Amygdala (tissue), 56 donors: Measurements from ENCODE around the gene NAA60.

Experiments
- DNase-seq, 56 donors: peaks; one replicate each; lab custom pipeline; 2025; lab: John Stamatoyannopoulos, UW

The NAA60 gene

DNA sequence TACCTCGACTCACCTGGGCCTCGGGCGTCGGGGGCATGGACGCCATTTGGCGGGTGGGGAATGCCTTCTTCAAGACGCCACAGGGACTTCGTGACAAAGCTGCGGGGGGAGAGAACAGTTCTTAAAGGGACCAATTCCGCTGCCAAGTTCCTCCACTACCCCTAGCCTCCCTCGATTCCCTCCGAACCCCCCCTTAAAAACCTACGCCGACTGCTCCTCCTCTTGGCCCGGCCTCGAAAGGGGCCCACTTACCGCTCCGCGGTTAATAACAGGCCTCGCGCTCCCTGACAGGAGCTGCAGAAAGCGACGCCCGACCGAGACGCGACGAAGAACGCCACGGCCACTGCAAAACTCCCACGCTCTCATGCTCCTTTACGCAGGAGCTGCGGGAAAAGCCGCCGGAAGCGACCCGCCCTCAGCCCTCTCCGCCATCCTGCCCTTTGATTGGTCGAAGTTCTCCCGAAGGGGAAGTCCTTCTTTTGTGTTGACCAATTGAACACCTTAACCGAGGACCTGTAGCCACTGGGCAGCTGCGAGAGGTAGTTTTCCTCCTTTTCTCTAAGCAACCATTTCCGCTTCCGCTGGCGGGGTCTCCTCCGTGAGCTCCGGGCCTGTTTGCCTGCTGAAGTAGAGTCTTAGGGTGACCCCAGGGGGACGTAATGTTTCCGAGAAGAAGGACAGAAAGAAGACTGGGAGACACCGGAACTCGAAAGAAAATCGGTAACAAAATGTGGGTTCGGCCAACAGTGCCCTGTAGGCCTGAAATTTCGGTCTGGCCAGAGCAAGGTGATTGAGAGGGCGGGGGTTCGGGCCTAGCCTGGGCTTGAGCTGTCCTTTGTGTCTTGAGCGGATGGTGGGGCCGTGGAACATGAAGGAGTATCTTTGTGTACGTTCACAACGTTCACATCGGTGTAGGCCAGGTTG is at the start of gene NAA60, which contains the start of gene ZNF597:
Gene NAA60, plus strand, starts transcription at position 573 of the 924 bp plus-strand sequence. CDS start 32,548 bp downstream, outside the sequence.
Gene ZNF597, minus strand, starts transcription at position 397 of the 924 bp plus-strand sequence. Its CDS starts 351 bp downstream, at position 46.
- DNase-seq = peak in 53 of 56 donors; percentile 14 to 89 (median 73)

DNA sequence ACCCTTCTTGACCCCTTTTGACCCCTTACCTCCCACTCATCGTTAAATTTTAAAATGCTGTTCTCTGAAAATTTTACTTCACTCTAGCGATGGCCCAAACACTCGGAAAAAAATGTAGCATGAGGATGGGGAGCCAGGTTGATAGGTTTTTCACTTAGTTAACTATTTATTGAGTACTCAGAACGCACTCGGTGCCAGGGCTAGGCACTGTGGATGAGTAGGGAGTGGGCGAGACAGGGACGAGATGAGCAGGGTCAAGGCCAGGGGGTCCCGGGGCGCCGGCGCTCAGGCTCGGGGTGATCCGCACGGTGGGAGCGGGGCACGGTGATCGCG is 43.1 kb upstream of the NAA60 start:
- DNase-seq = no peak

DNA sequence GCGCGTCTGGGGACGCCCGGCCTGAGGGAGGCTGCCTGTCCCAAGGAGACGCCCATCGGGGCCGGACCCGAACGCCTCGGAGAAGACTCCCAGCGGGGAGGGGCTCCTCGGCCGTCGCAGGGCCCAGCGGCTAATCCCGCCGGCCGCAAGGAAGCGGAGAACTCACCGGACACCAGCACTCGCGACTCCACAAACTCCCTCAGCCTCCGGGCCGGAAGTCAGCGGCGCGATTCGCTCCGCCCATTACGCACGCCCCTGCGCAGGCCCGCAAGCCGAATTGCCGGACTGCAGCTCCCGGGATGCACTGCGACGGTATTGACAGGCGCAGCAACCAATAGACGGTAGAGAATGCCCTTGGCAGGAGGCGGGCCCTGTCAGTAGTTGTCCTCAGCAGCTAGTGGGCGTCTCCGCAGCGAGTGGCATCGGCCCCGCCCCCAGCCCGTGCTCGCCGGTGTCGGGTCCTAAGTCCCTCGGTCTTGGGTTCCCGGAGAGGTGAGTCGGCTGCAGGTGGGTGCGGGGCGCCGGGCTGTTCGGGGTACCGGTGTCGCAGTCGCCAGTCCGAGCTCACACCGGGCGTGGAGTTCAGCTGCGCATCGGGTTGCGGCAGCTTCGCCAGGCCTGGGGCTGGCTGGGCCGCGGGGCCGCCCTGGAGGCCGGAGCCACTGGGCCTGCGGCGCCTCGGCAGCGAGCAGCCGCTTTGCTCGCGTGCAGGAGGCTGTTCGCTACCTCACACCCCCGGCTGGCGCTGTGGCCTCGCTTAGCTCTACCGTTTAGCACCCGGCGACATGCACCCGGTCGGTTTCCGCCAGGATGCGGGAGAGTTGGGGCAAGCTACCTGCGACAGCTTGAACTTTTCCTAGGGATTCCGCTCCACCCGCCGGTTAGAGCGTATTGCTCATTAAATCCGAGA is 42.4 kb upstream of the NAA60 start, which contains the start of the genes ZNF174 and ZSCAN32:
Gene ZNF174, plus strand, starts transcription at position 437 of the 910 bp plus-strand sequence. CDS start 790 bp downstream, outside the sequence.
Gene ZSCAN32, minus strand, starts transcription at position 226 of the 910 bp plus-strand sequence. CDS start 3,447 bp downstream, outside the sequence.
- peak; percentile 90 to 99 (median 98) for DNase-seq

DNA sequence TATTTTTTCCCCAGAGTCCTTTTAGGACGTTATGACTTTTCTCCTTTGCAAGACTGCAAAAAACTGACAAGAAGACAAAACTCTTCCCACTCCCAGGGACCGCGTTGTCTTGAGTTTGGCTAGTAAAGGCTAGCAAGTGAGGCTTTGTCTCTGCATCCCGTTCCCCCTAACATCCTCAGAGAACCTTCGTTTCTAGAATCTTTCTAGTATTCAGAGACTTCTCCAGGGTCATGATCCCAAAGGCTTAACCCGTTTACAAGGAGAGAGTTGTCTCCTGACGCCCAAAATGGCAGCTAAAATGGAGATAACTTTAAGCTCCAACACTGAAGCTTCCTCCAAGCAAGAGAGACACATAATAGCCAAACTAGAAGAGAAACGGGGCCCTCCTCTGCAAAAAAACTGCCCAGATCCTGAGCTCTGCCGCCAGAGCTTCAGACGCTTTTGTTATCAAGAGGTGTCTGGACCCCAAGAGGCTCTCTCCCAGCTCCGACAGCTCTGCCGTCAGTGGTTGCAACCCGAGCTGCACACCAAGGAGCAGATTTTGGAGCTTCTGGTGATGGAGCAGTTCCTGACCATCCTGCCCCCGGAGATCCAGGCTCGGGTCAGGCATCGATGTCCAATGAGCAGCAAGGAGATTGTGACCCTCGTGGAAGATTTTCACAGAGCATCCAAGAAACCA is 41.6 kb upstream of the NAA60 start:
- DNase-seq = peak in 2 of 56 donors; percentile 16 to 21

DNA sequence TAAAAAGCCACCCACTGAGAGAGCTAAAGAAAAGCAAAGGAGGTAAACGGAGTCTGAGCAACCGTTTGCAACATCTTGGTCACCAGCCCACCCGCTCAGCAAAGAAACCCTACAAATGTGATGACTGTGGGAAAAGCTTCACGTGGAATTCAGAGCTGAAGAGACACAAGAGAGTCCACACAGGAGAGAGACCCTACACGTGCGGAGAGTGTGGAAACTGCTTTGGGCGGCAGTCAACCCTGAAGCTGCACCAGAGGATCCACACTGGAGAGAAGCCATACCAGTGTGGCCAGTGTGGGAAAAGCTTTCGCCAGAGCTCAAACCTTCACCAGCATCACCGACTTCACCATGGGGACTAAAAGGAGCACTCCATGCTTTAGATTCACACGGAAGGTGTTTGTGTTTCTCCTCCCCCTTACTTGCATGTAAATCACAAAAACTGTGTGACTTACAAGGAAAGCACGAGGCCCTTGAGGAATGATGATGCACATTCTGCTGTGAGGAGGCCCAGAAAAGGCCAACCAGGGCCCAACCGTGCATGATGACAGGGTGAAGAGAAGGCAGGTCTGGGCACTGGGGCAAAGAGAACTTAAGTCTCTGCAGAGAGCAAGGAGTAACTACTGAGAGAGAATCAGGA is 34.8 kb upstream of the NAA60 start:
- no peak for DNase-seq

- no peak for DNase-seq
These were observed 29.6 kb upstream of the NAA60 start for GRCh38 chr16:3413730-3414379.

DNA sequence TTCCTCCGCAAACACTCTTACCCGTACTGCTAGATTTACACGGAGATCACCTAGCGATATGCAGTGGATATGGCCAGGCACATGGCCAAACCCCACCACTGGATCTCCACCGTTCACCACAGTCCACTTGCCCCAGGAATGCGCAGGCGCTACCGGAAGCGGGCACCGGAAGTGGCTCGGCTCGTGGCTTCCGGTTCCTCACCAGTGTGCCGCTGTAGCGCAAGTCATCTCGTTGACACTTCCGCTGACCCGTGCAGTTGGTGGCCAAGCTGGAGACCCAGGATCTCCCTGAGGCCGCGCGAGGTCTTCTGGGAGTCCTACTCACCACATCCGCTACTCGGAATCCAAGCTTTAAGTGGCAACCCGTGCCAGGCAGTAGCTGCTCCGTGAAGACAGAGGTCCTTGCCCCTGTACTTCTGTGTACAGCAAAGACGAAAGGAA is 11.7 kb upstream of the NAA60 start:
- peak in 31 of 56 donors; percentile 5 to 68 (median 24) for DNase-seq

DNA sequence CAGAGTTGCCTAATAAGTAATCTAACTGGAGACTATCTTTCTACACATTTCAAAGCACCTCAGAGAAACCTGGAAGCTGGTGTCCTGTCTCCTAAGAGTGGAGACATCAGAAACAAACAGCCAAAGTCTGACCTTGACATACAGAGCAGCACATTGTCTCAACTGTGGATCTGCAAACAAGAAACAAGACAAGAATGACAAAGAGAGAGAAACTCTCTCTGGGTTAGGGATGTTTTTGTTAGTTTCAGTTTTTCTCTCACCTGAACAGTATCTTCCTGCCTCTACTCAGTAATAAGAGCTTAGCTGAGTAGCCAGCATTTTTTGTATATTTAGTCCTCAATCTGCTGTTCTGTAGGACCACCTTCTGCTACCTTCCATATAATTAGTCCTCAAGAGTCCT is 9.1 kb upstream of the NAA60 start:
- DNase-seq = no peak

DNA sequence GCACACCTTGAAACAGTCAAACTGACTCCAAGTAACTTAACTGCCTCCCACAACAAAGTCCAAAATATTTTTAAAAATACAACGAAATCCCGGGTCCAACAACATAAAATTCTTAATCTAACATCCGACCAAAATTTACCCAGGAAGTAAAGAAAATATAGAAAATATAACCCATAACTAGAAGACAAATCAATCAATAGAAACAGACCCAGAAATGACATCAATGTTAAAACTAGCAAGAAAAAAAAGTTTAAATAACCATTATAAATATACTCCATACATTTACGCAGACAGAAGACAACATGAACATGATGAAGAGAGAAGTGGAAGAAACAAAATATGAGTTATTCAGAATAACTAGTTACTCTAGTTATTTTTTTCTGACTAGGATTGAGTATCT is 3.8 kb upstream of the NAA60 start:
- no peak for DNase-seq

DNA sequence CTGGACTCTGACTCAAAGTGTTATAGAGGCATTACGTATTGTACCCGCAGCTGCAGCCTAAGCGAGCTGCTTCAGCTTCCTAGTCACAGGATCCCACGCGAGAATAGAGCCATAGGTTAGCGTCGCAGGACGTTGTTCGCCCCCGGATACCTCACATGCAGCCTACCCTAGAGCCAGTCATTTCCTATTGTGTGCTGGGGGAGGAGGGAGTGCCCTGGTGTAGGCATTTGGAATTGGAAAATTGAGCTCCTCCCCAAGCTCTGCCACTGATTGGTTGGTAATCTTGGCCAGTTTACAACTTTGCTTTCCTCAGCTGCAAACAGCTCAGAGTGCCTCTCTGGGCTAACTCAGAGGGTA is 530 bp downstream of the NAA60 start:
- DNase-seq = peak in 9 of 56 donors; percentile 14 to 34 (median 26)

GRCh38 chr16:3454093-3454492 is 10.6 kb downstream of the NAA60 start:
- DNase-seq = no peak

- no peak for DNase-seq
These were observed 11.2 kb downstream of the NAA60 start for GRCh38 chr16:3454631-3455147.

DNA sequence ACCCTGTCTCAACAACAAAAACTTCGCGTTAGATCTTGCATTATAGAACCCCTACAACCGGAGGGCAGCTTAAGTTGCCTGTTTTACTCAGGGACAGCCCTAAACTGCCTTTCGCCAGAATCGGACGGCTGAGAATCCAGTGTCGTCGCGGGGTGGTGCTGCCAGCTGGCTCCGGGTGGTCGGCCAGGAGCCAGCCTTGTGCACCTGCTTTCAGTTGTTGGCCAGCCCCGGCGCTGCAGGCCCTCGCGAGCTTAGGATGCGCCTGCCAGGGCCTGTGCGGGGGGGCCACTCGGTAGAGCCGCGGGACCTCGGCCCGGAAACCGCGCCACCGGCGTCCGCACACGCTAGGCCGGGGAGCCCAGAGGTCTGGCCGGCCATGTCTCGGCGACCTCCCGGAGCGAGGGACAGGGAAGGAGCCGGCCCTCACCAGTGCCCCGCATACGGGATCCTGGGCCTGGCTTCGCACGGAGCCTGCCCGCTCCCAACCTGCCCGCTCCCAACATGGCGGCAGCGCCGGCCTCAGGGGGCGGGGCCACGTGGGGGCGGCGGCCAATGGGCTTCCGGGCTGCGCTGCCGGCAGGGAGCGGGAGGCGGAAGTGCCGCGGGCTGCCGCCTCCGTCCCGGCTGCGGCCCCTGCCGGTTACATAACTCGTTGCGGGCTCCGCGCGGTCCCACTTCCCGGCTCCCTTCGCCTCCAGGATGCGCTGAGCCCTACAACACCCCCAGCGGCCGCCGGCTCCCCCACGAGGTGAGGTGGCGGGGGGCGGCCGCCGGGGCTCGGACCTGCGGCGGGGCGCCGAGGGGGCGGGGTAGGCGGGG is 14.2 kb downstream of the NAA60 start:
- DNase-seq = peak; percentile 61 to 98 (median 87)

GRCh38 chr16:3458278-3458851 is 14.9 kb downstream of the NAA60 start:
- peak in 5 of 56 donors; percentile 13 to 51 (median 34) for DNase-seq

DNA sequence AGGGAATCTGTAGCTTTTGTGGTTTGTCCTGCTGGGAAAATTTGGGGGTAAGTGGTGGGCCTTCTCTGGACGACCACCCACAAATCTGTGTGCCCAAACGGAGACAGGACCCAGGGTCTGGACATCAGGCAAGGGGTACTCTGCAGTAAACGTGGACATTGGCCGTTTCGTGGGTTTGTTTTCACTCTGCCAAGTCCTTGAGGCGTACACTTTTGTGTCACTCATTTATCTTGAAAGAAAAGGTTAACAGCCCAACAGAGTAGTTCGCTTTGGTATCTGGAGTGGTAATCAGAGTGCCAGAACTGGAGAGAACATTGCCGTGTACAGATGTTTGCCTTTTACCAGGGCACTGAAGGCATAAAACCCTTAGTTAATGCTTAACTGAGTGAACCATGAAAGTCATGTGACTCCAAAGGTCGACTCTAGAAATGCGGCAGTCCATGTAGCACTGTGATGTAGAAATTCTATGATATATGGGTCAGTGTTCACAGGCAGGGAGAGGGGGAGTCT is 15.4 kb downstream of the NAA60 start:
- peak in 1 of 56 donors; percentile 51 for DNase-seq

GRCh38 chr16:3459401-3460090 is 16.1 kb downstream of the NAA60 start:
- DNase-seq = no peak

DNA sequence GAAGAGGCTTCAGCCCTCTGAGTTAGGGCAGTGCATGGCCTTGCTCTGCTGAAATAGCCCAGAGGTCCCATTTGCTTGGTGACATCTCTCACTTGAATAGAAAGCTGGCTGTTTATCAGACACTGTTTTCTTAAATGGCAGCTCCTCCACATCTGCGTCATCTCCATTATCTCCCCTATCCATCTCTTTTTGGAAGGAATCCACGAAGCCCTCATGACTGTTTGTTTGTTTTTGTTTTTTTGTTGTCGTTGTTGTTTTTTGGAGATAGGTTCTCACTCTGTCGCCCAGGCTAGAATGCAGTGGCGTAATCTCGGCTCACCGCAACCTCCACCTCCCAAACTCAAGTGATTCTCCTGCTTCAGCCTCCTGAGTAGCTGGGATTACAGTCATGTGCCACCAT is 16.6 kb downstream of the NAA60 start:
- no peak for DNase-seq
